ENCODE data around the gene CCDC3. TPM values are rescaled to one million over a fixed set of nuclear protein-coding genes. Genes with fewer than 3 reads are reported as not detected.

The CCDC3 gene
- total RNA-seq, 6 experiments from 2014 or later, result 3.6 to 10.2 (median 5.8) TPM

GRCh38 chr10:12945690-12946359, 55.7 kb downstream of the CCDC3 start:
- H3K4me3 ChIP-seq, result no peak overlapping the region

DNA sequence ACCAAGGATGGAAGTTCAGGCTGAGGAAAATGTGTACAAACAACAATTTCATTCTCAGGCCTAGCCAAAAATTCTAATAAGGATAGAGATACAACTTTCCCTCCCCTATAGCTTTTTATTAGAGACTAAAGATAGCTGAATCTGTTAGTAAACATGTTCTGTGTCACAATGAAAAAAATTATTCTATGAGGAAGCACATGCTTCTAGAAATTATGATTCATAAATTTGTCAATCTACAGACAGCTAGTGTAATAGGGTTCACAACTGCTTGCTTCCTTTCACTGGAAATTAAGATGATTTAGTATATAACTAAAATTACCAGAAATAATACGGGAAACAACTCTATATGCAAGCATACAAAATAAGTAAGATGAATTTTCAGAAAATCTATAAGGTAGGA, 56.6 kb downstream of the CCDC3 start:
- DNase-seq (no peak), ATAC-seq (no peak)
- intact Hi-C loops (cut with DNase I), result no loop called here
- WGBS (ENCODE audit: insufficient coverage, low coverage, low lambda C conversion rate, missing lambda C conversion rate), result 76% methylated on average over 1 of the region's 1 CpG
- no peaks in the 10 kb centered on the region for H3K36me3 ChIP-seq
- no peak overlapping the region for H3K4me3 ChIP-seq
- no peaks in the 10 kb centered on the region for H3K9me3 ChIP-seq
- H3K27ac ChIP-seq, result no peak overlapping the region
- no peaks in the 10 kb centered on the region for H3K27me3 ChIP-seq
- no peaks in the 10 kb centered on the region for H3K4me1 ChIP-seq
- TF ChIP-seq POLR2A (IDR thresholded peaks at IDR 0.05), result no peak
- TF ChIP-seq, protein P1, sequence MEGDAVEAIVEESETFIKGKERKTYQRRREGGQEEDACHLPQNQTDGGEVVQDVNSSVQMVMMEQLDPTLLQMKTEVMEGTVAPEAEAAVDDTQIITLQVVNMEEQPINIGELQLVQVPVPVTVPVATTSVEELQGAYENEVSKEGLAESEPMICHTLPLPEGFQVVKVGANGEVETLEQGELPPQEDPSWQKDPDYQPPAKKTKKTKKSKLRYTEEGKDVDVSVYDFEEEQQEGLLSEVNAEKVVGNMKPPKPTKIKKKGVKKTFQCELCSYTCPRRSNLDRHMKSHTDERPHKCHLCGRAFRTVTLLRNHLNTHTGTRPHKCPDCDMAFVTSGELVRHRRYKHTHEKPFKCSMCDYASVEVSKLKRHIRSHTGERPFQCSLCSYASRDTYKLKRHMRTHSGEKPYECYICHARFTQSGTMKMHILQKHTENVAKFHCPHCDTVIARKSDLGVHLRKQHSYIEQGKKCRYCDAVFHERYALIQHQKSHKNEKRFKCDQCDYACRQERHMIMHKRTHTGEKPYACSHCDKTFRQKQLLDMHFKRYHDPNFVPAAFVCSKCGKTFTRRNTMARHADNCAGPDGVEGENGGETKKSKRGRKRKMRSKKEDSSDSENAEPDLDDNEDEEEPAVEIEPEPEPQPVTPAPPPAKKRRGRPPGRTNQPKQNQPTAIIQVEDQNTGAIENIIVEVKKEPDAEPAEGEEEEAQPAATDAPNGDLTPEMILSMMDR (IDR thresholded peaks at IDR 0.05), result no peak

More at GRCh38 chr10:12945690-12946359, 55.7 kb downstream of the CCDC3 start:
- DNase-seq (no peak), ATAC-seq (no peak)
- intact Hi-C loops (cut with DNase I), result no loop called here
- Histone ChIP-seq H3K27me3 (no peaks in the 10 kb centered on the region), H3K4me1 (no peaks in the 10 kb centered on the region), H3K36me3 (no peaks in the 10 kb centered on the region), H3K9me3 (no peaks in the 10 kb centered on the region), H3K27ac (no peak overlapping the region)
- no peak for TF ChIP-seq POLR2A (IDR thresholded peaks at IDR 0.05)
- TF ChIP-seq, protein P1 (IDR thresholded peaks at IDR 0.05), result no peak
- 62% methylated on average over 5 of the region's 5 CpGs for WGBS (ENCODE audit: insufficient coverage, low coverage, low lambda C conversion rate, missing lambda C conversion rate)

DNA sequence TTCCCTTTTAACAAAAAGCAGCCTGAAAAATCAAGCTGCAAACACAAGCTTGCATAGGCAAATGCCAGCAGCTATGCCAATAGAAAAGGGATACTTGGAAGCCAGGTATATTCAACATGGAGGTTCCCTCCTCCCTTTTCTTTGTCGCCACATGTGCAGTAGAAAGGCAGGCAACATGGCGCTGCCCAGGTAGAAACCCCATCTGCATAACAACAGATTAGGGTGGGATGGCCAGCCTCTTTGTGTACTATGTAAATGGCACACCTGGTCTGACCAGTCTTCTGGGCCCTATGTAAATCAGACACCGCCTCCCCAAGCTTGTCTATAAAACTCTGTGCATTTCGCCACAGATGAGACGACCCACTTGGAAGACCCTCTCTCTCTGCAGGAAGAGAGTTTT, 58.1 kb downstream of the CCDC3 start:
- Histone ChIP-seq H3K27ac (no peak overlapping the region), H3K9me3 (no peaks in the 10 kb centered on the region), H3K4me1 (no peaks in the 10 kb centered on the region), H3K36me3 (no peaks in the 10 kb centered on the region), H3K4me3 (no peak overlapping the region), H3K27me3 (no peaks in the 10 kb centered on the region)
- DNase-seq (no peak), ATAC-seq (no peak)
- TF ChIP-seq, protein P1 (IDR thresholded peaks at IDR 0.05), result no peak
- no peak for TF ChIP-seq POLR2A (IDR thresholded peaks at IDR 0.05)
- intact Hi-C loops (cut with DNase I), result no loop called here
- 50% methylated on average over 2 of the region's 5 CpGs for WGBS (ENCODE audit: insufficient coverage, low coverage, low lambda C conversion rate, missing lambda C conversion rate)

DNA sequence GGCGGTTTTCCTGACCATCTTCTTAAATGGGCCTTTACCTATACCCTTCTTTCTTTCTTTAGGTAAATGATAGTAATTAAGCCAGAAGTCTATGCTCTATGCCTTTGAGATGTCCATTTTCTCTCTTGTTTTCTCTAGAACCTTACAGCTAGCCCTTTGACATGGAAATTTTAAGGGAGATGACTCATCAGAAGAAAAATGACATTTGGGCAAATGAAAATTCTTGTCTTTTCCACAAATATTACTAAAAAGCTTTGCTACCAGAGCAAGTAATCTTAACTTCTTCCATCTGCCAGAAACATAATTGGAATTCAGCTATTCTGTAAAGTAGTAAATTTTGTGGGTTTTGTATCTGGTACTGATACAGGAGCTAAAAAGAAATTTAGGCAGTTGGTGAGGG, 59.5 kb downstream of the CCDC3 start:
- WGBS (ENCODE audit: insufficient coverage, low coverage, low lambda C conversion rate, missing lambda C conversion rate), result 75% methylated on average over 1 of the region's 1 CpG
- H3K27ac ChIP-seq, result no peak overlapping the region
- ATAC-seq (no peak), DNase-seq (no peak)
- TF ChIP-seq, protein P1 (IDR thresholded peaks at IDR 0.05), result no peak
- no peak for TF ChIP-seq POLR2A (IDR thresholded peaks at IDR 0.05)
- no peaks in the 10 kb centered on the region for H3K9me3 ChIP-seq
- no peaks in the 10 kb centered on the region for H3K4me1 ChIP-seq
- H3K27me3 ChIP-seq, result no peaks in the 10 kb centered on the region
- intact Hi-C loops (cut with DNase I), result no loop called here
- H3K4me3 ChIP-seq, result no peak overlapping the region
- no peaks in the 10 kb centered on the region for H3K36me3 ChIP-seq

All from right lobe of liver (tissue), 6 donors.